Neural progenitor cell (in vitro differentiated cells): Measurements from ENCODE around the gene HIVEP2.

Experiments
- CTCF ChIP-seq: fragments of 200-600 bp; sonication (generic); IDR thresholded peaks from 2 replicates; pipeline ENCODE4 v1.5.1; 2017; ENCODE audit warnings: antibody characterized with exemption, mild to moderate bottlenecking
- EZH2 ChIP-seq: fragments of 200-600 bp; sonication (generic); IDR thresholded peaks from 2 replicates; pipeline ENCODE4 v1.6.1; 2017; ENCODE audit warnings: antibody characterized with exemption, mild to moderate bottlenecking, moderate library complexity
- EZH2phosphoT487 ChIP-seq: fragments of 200-600 bp; sonication (generic); IDR thresholded peaks from 2 replicates; pipeline ENCODE4 v1.6.1; 2017; ENCODE audit warnings: antibody characterized with exemption

DNA sequence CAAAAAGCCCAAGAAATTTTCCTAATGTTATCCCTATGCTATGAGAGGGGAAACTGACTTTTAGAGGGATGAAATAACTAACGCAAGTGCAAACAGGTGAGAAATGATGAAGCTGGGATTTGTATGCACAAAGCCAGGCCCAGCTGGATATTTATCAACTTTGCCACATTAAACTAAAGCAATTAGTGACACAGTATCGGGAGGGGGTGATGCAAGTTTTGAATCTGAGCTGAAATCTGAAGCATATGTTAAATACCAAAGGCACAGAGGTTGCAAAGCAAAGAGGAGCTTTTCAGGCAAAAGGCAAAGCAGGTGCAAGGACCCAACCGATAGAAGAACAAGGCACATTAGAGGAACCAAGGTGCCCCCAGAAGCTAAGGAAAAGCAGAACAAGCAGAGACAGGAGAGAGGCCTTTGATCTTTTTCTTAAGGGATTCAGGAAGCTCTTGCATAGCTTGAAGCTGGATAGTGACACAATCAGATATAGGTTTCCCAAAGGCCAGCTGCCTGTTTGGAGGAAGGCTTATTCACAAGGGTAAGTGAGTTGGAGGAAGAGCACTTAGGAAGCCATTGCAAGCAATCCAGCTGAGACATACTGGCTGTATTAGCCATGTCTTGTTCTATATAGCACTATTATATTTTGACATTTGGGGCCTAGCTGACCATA, 207.5 kb downstream of the HIVEP2 start:
- no peak for TF ChIP-seq CTCF
- TF ChIP-seq EZH2 = no peak
- no peak for TF ChIP-seq EZH2phosphoT487
